ENCODE data around the gene RIMS4. TPM values are rescaled to one million over a fixed set of nuclear protein-coding genes. Genes with fewer than 3 reads are reported as not detected.

Gene RIMS4
- total and polyA plus RNA-seq, 2 of the 8 experiments (the other 6 are each of a cell fraction or from before 2014, with no cell fraction given): 13.3 to 44.2 TPM

DNA sequence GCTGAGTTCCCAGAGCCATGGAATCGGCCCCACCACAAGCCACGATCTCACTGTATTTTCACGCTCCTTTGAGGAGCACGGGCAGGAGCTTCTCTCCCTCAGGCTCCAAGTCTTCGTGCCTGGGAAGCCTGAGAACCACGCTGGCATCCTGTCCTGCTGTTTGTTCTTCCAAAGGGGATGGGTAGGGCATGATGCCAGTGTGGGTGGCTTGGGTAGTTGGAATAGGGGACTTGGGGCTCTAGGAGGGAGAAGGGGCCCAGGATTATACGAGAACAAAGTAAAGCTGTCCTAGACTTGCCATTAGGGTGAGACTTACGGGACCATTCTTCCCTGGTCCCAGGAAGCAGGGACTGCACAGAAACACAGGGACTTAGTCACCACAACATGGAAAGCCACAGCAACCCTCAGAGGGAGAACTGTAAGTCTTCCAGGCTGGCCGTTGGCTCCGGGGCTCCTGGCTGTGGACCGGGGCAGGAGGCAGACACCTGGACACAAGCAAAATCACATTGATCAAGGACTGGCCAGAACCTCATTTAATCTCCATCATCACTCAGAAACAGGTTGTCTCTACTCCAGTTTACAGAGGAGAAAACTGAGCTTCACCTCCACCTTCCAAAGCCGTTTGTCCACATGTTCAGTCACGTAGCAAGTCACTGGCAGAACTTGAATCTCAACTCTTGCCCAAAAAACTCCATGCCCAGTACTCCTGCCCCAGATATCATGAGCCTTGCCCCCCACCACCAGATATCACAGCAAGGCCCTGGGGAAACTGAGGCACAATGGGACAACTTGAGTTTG lies 93.8 kb downstream of the RIMS4 start:
- no peak overlapping the region for H2BK120ac ChIP-seq (replicated peaks; ENCODE audit: low read depth, low read length)
- TF ChIP-seq, protein P1, sequence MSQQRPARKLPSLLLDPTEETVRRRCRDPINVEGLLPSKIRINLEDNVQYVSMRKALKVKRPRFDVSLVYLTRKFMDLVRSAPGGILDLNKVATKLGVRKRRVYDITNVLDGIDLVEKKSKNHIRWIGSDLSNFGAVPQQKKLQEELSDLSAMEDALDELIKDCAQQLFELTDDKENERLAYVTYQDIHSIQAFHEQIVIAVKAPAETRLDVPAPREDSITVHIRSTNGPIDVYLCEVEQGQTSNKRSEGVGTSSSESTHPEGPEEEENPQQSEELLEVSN (IDR thresholded peaks at IDR 0.05): no peak
- no peak for TF ChIP-seq CEBPB (IDR thresholded peaks at IDR 0.05; ENCODE audit: low read depth, low read length)
- TF ChIP-seq SIRT6 (IDR thresholded peaks at IDR 0.05; ENCODE audit: low read length): no peak
- no peak for TF ChIP-seq GABPA (IDR thresholded peaks at IDR 0.05; ENCODE audit: borderline replicate concordance, insufficient read depth, low read length)
- no peak for TF ChIP-seq ZNF274 (IDR thresholded peaks at IDR 0.05; ENCODE audit: borderline replicate concordance, extremely low read depth, low read length)
- TF ChIP-seq NANOG (IDR thresholded peaks at IDR 0.05; ENCODE audit: insufficient read depth, low read depth, low read length, poor library complexity, severe bottlenecking): no peak
- TF ChIP-seq TBP (IDR thresholded peaks at IDR 0.05; ENCODE audit: low read depth, low read length): no peak
- no peak for TF ChIP-seq KDM4A (IDR thresholded peaks at IDR 0.05; ENCODE audit: low read depth, low read length, severe bottlenecking)
- TF ChIP-seq CHD2 (IDR thresholded peaks at IDR 0.05; ENCODE audit: low read length): no peak
- no peak for TF ChIP-seq YY1 (IDR thresholded peaks at IDR 0.05; ENCODE audit: low read depth, low read length)
- TF ChIP-seq TCF12 (IDR thresholded peaks at IDR 0.05; ENCODE audit: low read depth, low read length): no peak
- CTCF ChIA-PET (ENCODE audit: partially characterized antibody): interaction anchor here (0.8 to 20.4 kb wide), 10 partner anchors 13 to 163 kb away, joined by 3 to 180 read pairs (median 4); no protein-coding TSS in a partner anchor
- FAIRE-seq (no peak), DNase-seq (ENCODE audit: low read depth in 1 of 2, low spot score in 2 of 2) (no peak)
- H3K4ac ChIP-seq (replicated peaks; ENCODE audit: insufficient read length, low read depth, low read length): no peak overlapping the region
- no peak overlapping the region for H3K56ac ChIP-seq (replicated peaks; ENCODE audit: insufficient read length, low read depth, low read length)
- no peaks in the 10 kb centered on the region for H3K23me2 ChIP-seq (ENCODE audit: low read depth, low read length)
- no peak overlapping the region for H4K8ac ChIP-seq (ENCODE audit: extremely low read depth, insufficient read depth, low read length)
- no peak overlapping the region for H3K23ac ChIP-seq (ENCODE audit: insufficient read length)
- H2BK12ac ChIP-seq (ENCODE audit: low read depth, low read length): no peak overlapping the region
- no peak overlapping the region for H3K27ac ChIP-seq (ENCODE audit: low read depth, low read length)
- no peak overlapping the region for H2AFZ ChIP-seq (ENCODE audit: low read length)
- H4K91ac ChIP-seq (replicated peaks; ENCODE audit: insufficient read length, low read length): no peak overlapping the region
- no peaks in the 10 kb centered on the region for H3K27me3 ChIP-seq (replicated peaks in 1 of 4; ENCODE audit: control insufficient read depth in 3 of 4, extremely low read depth in 1 of 4, insufficient read depth in 3 of 4, low read length in 3 of 4)
- no peaks in the 10 kb centered on the region for H3K9me3 ChIP-seq (ENCODE audit: insufficient read depth in 2 of 2, low read depth in 1 of 2, low read length in 1 of 2)
- H2AK5ac ChIP-seq (ENCODE audit: low read depth, low read length): no peak overlapping the region
- peaks cover 0 to 3% (median 0%) of the 10 kb centered on the region in 4 experiments; a peak in 1 of 7 replicates for H3K4me1 ChIP-seq (replicated peaks in 1 of 4; ENCODE audit: control insufficient read depth in 3 of 4, insufficient read depth in 4 of 4, low read length in 3 of 4)
- H3K9ac ChIP-seq (replicated peaks in 1 of 4; ENCODE audit: extremely low read depth in 1 of 4, low read depth in 3 of 4, low read length in 3 of 4): no peak overlapping the region
- H2BK20ac ChIP-seq (ENCODE audit: low read length): no peak overlapping the region
- H2BK5ac ChIP-seq (ENCODE audit: low read depth, low read length): no peak overlapping the region
- H4K5ac ChIP-seq (ENCODE audit: insufficient read length, low read depth, low read length): no peak overlapping the region
- no peak overlapping the region for H3K14ac ChIP-seq (ENCODE audit: insufficient read length)
- no peaks in the 10 kb centered on the region for H3K79me2 ChIP-seq (ENCODE audit: control insufficient read depth in 1 of 2, insufficient read depth in 2 of 2, low read length in 2 of 2)
- no peaks in the 10 kb centered on the region for H3K36me3 ChIP-seq (ENCODE audit: control insufficient read depth in 2 of 4, insufficient read depth in 4 of 4, low read length in 3 of 4)
- H3K18ac ChIP-seq (ENCODE audit: extremely low read depth, low read length): no peak overlapping the region
- no peak overlapping the region for H2BK15ac ChIP-seq (ENCODE audit: low read length)
- H3K4me2 ChIP-seq (ENCODE audit: insufficient read depth in 1 of 2, low read depth in 2 of 2, low read length in 2 of 2): no peak overlapping the region
- H3K4me3 ChIP-seq (ENCODE audit: extremely low read depth in 1 of 4, insufficient read depth in 2 of 4, low read depth in 3 of 4, low read length in 4 of 4): no peak overlapping the region
- WGBS, 2 experiments (ENCODE audit: extremely low coverage in 1 of 2, insufficient coverage in 1 of 2, insufficient read length in 1 of 2, insufficient replicate concordance in 2 of 2, low coverage in 1 of 2, low lambda C conversion rate in 2 of 2, missing lambda C conversion rate in 1 of 2): 90% methylated on average over 13 of the region's 13 CpGs; no CpG with 5 or more reads in 1 of the 2 experiments
- POLR2A ChIA-PET (ENCODE audit: partially characterized antibody): interaction anchor here (0.6 kb wide), 1 partner anchor 12 kb away, joined by 3 read pairs; no protein-coding TSS in a partner anchor
- no peaks in the 10 kb centered on the region for H3K79me1 ChIP-seq (ENCODE audit: low read depth, low read length)
- H4K20me1 ChIP-seq (replicated peaks in 1 of 2; ENCODE audit: control insufficient read depth in 1 of 2, insufficient read depth in 2 of 2, low read length in 2 of 2): no peaks in the 10 kb centered on the region

All from H1 (cell line).